K562 (cell line): ENCODE measurements around the gene IFNGR2. TPM values are rescaled to one million over a fixed set of nuclear protein-coding genes. Genes with fewer than 3 reads are reported as not detected.

Experiments
- ATAC-seq: fragments of 200-7000 bp; cut with Tn5 transposase; 3 replicates; pipeline ENCODE4 v1.9.1; 2020; ENCODE audit warnings: moderate library complexity
- BruUV-seq: library from RNA; stranded (reverse); fragments of 400-500 nt; replicated peaks from 2 replicates; lab custom pipeline; 2021; lab: Mats Ljungman, UMichigan
- CTCF ChIA-PET: fragments of 300-600 bp; formaldehyde crosslinking; extraction: SDS; loops from one replicate; lab custom pipeline; 2021; ENCODE audit warnings: low intra/inter-chr PET ratio; lab: Yijun Ruan, JAX
- POLR2A ChIA-PET: fragments of 300-600, 350-650 bp; sonication (Branson Sonifier 250); formaldehyde crosslinking; extraction: SDS; loops from one replicate; lab custom pipeline; 2021; ENCODE audit warnings: antibody characterized with exemption, inconsistent platforms; lab: Yijun Ruan, JAX
- DNase-seq, 4 experiments: peaks; one replicate each; pipeline versions ENCODE4 v3.0.0 to v3.0.0-alpha.2; 2011 to 2018; ENCODE audit warnings: low spot score in 3 of 4, mixed read lengths in 3 of 4; ENCODE audit errors: extremely low read depth in 1 of 4
- FAIRE-seq: peaks from 2 replicates; lab custom pipeline; 2011; peaks lifted over from hg19 to GRCh38; lab: Jason Lieb, UNC
- H2AFZ ChIP-seq: 2 replicates; pipeline ENCODE4 v1.6.0; 2011; ENCODE audit warnings: low read depth, low read length, control low read depth, inconsistent platforms
- H3K27ac ChIP-seq: fragments of 200-600 bp; 3 replicates; pipeline ENCODE4 v1.8.0; 2011; ENCODE audit warnings: low read depth, mild to moderate bottlenecking, control low read depth, inconsistent platforms, low read length, moderate library complexity, mixed read lengths; ENCODE audit errors: extremely low read depth
- H3K27me3 ChIP-seq, 2 experiments: fragments of 300-600 bp in 1 of 2; 2 replicates in 1 of 2; 3 replicates in 1 of 2; pipeline versions ENCODE4 v1.6.0 to v1.8.0; 2011; ENCODE audit warnings: inconsistent platforms in 2 of 2, low read length in 2 of 2, mild to moderate bottlenecking in 1 of 2, mixed read lengths in 1 of 2, moderate library complexity in 1 of 2; ENCODE audit not compliant: control insufficient read depth in 2 of 2, insufficient read depth in 2 of 2
- H3K36me3 ChIP-seq: fragments of 300-600 bp; 3 replicates; pipeline ENCODE4 v1.8.0; 2011; ENCODE audit warnings: mild to moderate bottlenecking, low read length, inconsistent platforms; ENCODE audit not compliant: control insufficient read depth, insufficient read depth
- H3K4me1 ChIP-seq, 2 experiments: fragments of 200-600 bp in 1 of 2; replicated peaks in 1 of 2; 2 replicates in 1 of 2; 3 replicates in 1 of 2; pipeline versions ENCODE4 v1.5.1 to v1.8.0; 2011; ENCODE audit warnings: inconsistent platforms in 2 of 2, low read length in 2 of 2, mild to moderate bottlenecking in 1 of 2, mixed read lengths in 1 of 2, moderate library complexity in 1 of 2; ENCODE audit not compliant: control insufficient read depth in 2 of 2, insufficient read depth in 2 of 2
- H3K4me2 ChIP-seq: 2 replicates; pipeline ENCODE4 v1.6.1; 2011; ENCODE audit warnings: low read length, control low read depth, inconsistent platforms, mixed read lengths; ENCODE audit not compliant: insufficient read depth
- H3K4me3 ChIP-seq: fragments of 200-600 bp; sonication (generic), shearing (Covaris generic); 2 replicates; pipeline ENCODE4 v1.5.1; 2016; ENCODE audit warnings: control low read depth, inconsistent platforms
- H3K79me2 ChIP-seq: fragments of 200-600 bp; 3 replicates; pipeline ENCODE4 v1.8.0; 2011; ENCODE audit warnings: low read length, inconsistent platforms; ENCODE audit not compliant: control insufficient read depth, insufficient read depth
- H3K9ac ChIP-seq, 2 experiments: 2 replicates each; pipeline versions ENCODE4 v1.6.0 to v1.6.1; 2011; ENCODE audit warnings: low read depth in 2 of 2, low read length in 2 of 2, control low read depth in 1 of 2, inconsistent platforms in 1 of 2, mild to moderate bottlenecking in 1 of 2, mixed read lengths in 1 of 2; ENCODE audit not compliant: insufficient read depth in 1 of 2
- H3K9me1 ChIP-seq: one replicate; pipeline ENCODE4 v1.6.0; 2011; ENCODE audit warnings: inconsistent platforms, mild to moderate bottlenecking, low read length, moderate library complexity; ENCODE audit not compliant: control insufficient read depth, insufficient read depth
- H3K9me3 ChIP-seq: replicated peaks from 2 replicates; pipeline ENCODE4 v1.5.1; 2011; ENCODE audit warnings: low read depth, low read length, inconsistent platforms; ENCODE audit not compliant: control insufficient read depth, insufficient read depth
- H4K20me1 ChIP-seq: replicated peaks from 2 replicates; pipeline ENCODE4 v1.6.1; 2011; ENCODE audit warnings: low read length, inconsistent platforms, mixed read lengths; ENCODE audit not compliant: control insufficient read depth, insufficient read depth
- CLOCK ChIP-seq: fragments of 250-450 bp; sonication (Bioruptor Pico); IDR thresholded peaks from 2 replicates; pipeline ENCODE4 v1.4.0; 2020; ENCODE audit warnings: mild to moderate bottlenecking, moderate library complexity, borderline replicate concordance
- CREB3 ChIP-seq: fragments of 450-650 bp; conservative IDR thresholded peaks from 2 replicates; pipeline ENCODE4 v1.6.1; 2016; ENCODE audit warnings: missing genetic modification characterization, low read depth, mild to moderate bottlenecking, missing compliant biosample characterization, moderate library complexity
- CTCF ChIP-seq, 3 experiments: IDR thresholded peaks in 2 of 3; conservative IDR thresholded peaks in 1 of 3; 2 replicates each; pipeline ENCODE4 v1.5.1; 2011 to 2012; ENCODE audit warnings: low read length in 3 of 3, mild to moderate bottlenecking in 3 of 3, control low read depth in 2 of 3, improper control_type of control experiment in 1 of 3, inconsistent platforms in 1 of 3, low read depth in 1 of 3, mixed read lengths in 1 of 3, moderate library complexity in 1 of 3; ENCODE audit not compliant: insufficient read depth in 2 of 3
- FOS ChIP-seq: IDR thresholded peaks from 3 replicates; pipeline ENCODE4 v1.6.1; 2011; ENCODE audit not compliant: insufficient read length; ENCODE audit errors: extremely low read depth
- HMBOX1 ChIP-seq: sonication (generic); IDR thresholded peaks from 2 replicates; pipeline ENCODE4 v1.6.1; 2016
- KLF13 ChIP-seq: fragments of 450-650 bp; IDR thresholded peaks from 2 replicates; pipeline ENCODE4 v1.6.1; 2016; ENCODE audit warnings: missing genetic modification characterization, low read depth, mild to moderate bottlenecking, missing compliant biosample characterization, moderate library complexity, borderline replicate concordance
- MAFK ChIP-seq: IDR thresholded peaks from 2 replicates; pipeline ENCODE4 v1.6.1; 2011; ENCODE audit warnings: low read length, improper control_type of control experiment
- PTTG1 ChIP-seq: fragments of 450-650 bp; IDR thresholded peaks from 2 replicates; pipeline ENCODE4 v1.6.1; 2016; ENCODE audit warnings: low read depth, mild to moderate bottlenecking, missing genetic modification characterization, missing compliant biosample characterization
- RAD21 ChIP-seq, 2 experiments: fragments of 250-450 bp in 1 of 2; fragments of 450-650 bp in 1 of 2; sonication (Bioruptor Pico) in 1 of 2; formaldehyde crosslinking in 1 of 2; IDR thresholded peaks in 1 of 2; conservative IDR thresholded peaks in 1 of 2; 2 replicates each; pipeline versions ENCODE4 v1.4.0 to v1.8.0; 2020 to 2022; ENCODE audit warnings: mild to moderate bottlenecking in 2 of 2, moderate library complexity in 1 of 2
- SMARCE1 ChIP-seq: fragments of 450-650 bp; IDR thresholded peaks from 2 replicates; pipeline ENCODE4 v1.7.1; 2016; ENCODE audit warnings: mild to moderate bottlenecking
- SNIP1 ChIP-seq: fragments of 450-650 bp; IDR thresholded peaks from 2 replicates; pipeline ENCODE4 v1.7.1; 2017; ENCODE audit warnings: low read depth, mild to moderate bottlenecking
- ZKSCAN1 ChIP-seq: fragments of 150-350 bp; IDR thresholded peaks from 2 replicates; pipeline ENCODE4 v1.6.1; 2016; ENCODE audit warnings: low read depth, low read length
- ZNF174 ChIP-seq: fragments of 250-450 bp; sonication (Bioruptor Pico); IDR thresholded peaks from 2 replicates; pipeline ENCODE4 v1.4.0; 2020; ENCODE audit warnings: mild to moderate bottlenecking
- WGBS: fragments of 100-300 bp; shearing (Covaris generic); methylation state at CpG from one replicate; pipeline ENCODE4 v1.1.6; 2016; ENCODE audit warnings: low coverage, mixed read lengths; ENCODE audit not compliant: insufficient coverage; ENCODE audit errors: missing lambda C conversion rate; 5-methylcytosine and 5-hydroxymethylcytosine counted together
- in situ Hi-C: fragments of 300-500 bp; cut with MboI; formaldehyde crosslinking; loops from 4 replicates; pipeline ENCODE4 v1.15.0; 2018; ENCODE audit warnings: inconsistent platforms, mixed read lengths
- intact Hi-C: fragments of 100-400 bp; cut with micrococcal nuclease; formaldehyde crosslinking; loops from 2 replicates; pipeline ENCODE4 v1.14.2; 2022
- polyA plus RNA-seq, 8 experiments: library from polyadenylated mRNA; depleted of rRNA in 4 of 8; stranded (reverse) in 5 of 8; unstranded in 3 of 8; fragments of >200 nt; fragmentation: Nextera tagmentation in 2 of 8; fragmentation: Illumina TruSeq in 1 of 8; extraction: Ambion mirVana in 2 of 8; extraction: Trizol in 1 of 8; gene quantifications; 2 replicates each; pipeline versions ENCODE4 v1.2.1 to v1.2.3, GENCODE V29; 2011 to 2014; ENCODE audit warnings: inconsistent platforms in 1 of 8, missing spikeins in 1 of 8
- total RNA-seq, 7 experiments: library from RNA; depleted of rRNA in 6 of 7; stranded (reverse); fragments of >200 nt in 6 of 7; fragmentation: Illumina TruSeq in 2 of 7; extraction: Trizol in 2 of 7; gene quantifications; 2 replicates each; pipeline versions ENCODE4 v1.2.1 to v1.2.3, GENCODE V29; 2011 to 2021; ENCODE audit warnings: low replicate concordance in 1 of 7

The IFNGR2 gene
- total and polyA plus RNA-seq, 9 of the 15 experiments (the other 6 are each of a cell fraction or from before 2014, with no cell fraction given), result 6.7 to 58.0 (median 28.5) TPM

DNA sequence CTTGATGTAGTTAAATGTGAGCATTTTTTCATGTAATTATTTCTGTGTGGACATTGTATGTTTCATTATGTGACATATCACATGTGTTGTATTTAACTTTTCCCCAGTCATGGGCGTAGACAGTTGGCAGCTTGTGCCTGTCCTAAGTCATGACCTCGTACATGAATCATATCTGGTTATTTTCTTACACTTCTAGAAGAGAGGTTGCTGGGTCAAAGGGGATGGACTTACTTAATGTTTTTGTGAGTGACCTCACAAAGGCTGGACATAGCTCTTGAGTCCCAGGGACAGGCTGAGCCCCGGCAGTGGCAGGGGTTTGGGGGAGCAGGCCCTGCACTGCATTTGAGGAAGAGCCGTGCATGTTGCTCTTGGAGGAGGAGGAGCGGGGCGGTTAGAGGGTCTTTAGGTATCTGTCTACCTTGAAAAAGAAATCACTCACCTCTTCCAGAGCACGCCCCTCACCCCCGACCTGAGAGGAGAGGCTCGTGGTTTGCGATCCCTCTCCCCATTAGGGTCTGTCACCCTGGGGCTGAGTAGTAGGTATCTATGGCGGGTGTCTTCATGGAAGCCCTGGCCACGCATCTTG, 16.4 kb downstream of the IFNGR2 start:
- no peak for TF ChIP-seq KLF13 (tag)
- no peak for TF ChIP-seq CREB3 (tag)
- TF ChIP-seq PTTG1 (tag), result no peak
- TF ChIP-seq HMBOX1, result no peak
- TF ChIP-seq MAFK, result no peak
- TF ChIP-seq FOS, result no peak
- no peak for TF ChIP-seq ZNF174
- no peak for TF ChIP-seq SNIP1
- TF ChIP-seq SMARCE1, result no peak
- TF ChIP-seq RAD21 (CRISPR knock-in tag; conservative IDR thresholded peaks at IDR 0.05 in 1 of 2, IDR thresholded peaks at IDR 0.05 in 1 of 2), result no peak
- no peak for TF ChIP-seq ZKSCAN1
- no peak for TF ChIP-seq CTCF (IDR thresholded peaks at IDR 0.05 in 2 of 3, conservative IDR thresholded peaks at IDR 0.05 in 1 of 3; ENCODE audit: insufficient read depth in 2 of 3, low read depth in 1 of 3, low read length in 3 of 3)
- TF ChIP-seq CLOCK (CRISPR knock-in tag), result no peak
- TF ChIP-seq, all 486 proteins: peak for 0
- no peaks in the 10 kb centered on the region for H3K9me1 ChIP-seq
- no peaks in the 10 kb centered on the region for H3K4me1 ChIP-seq
- H3K4me3 ChIP-seq, result no peak overlapping the region
- CTCF ChIA-PET, result no interaction called here
- POLR2A ChIA-PET, result interaction anchor here (0.5 to 0.6 kb wide), 2 partner anchors 39 to 564 kb away, joined by 3 read pairs; no protein-coding TSS in a partner anchor
- H3K9me3 ChIP-seq, result no peaks in the 10 kb centered on the region
- H3K9ac ChIP-seq, result 0 out of 4 replicates have a peak overlapping the region, but pooled peaks of 1 of the 2 experiments have one; percentile 61
- no peaks in the 10 kb centered on the region for H3K27me3 ChIP-seq
- no peak overlapping the region for H3K4me2 ChIP-seq
- 89% methylated on average over 12 of the region's 12 CpGs for WGBS
- H4K20me1 ChIP-seq, result 0 out of 2 replicates have a peak, but pooled peaks cover 3% of the 10 kb centered on the region
- no peaks in the 10 kb centered on the region for H3K79me2 ChIP-seq
- ATAC-seq, result peak; percentile 26; the same call in 2 of the 3 replicates
- H3K27ac ChIP-seq, result no peak overlapping the region
- no peak for FAIRE-seq
- BruUV-seq, result no TSS peak
- H3K36me3 ChIP-seq, result peaks cover 61% of the 10 kb centered on the region
- no peak overlapping the region for H2AFZ ChIP-seq
- in situ Hi-C loops, result no loop called here
- no peak for DNase-seq
- intact Hi-C loops, result no loop called here
